Stimulated activated CD8-positive, alpha-beta memory T cell treated with anti-CD3 and anti-CD28 coated beads, Interleukin-15, amount 100 ng/mL, for 4 hours (primary cell): ENCODE measurements around the gene TEFM.
"Not testable (repeated sequence)": the region's sequence is repeated elsewhere in the genome, so short reads cannot be mapped to it uniquely, and the experiment has no call there.

Source experiments
- DNase-seq, 2 donors: peaks; one replicate each; pipeline ENCODE4 v3.0.0-alpha.2; 2020; ENCODE audit warnings: low read depth in 2 of 2

The TEFM gene

GRCh38 chr17:30921544-30922196 lies 15.6 kb upstream of the TEFM start, which contains the start of gene ADAP2:
Gene ADAP2 (plus strand): TSS chr17:30921945. CDS start chr17:30922015, 70 bp downstream.
- no peak for DNase-seq

DNA sequence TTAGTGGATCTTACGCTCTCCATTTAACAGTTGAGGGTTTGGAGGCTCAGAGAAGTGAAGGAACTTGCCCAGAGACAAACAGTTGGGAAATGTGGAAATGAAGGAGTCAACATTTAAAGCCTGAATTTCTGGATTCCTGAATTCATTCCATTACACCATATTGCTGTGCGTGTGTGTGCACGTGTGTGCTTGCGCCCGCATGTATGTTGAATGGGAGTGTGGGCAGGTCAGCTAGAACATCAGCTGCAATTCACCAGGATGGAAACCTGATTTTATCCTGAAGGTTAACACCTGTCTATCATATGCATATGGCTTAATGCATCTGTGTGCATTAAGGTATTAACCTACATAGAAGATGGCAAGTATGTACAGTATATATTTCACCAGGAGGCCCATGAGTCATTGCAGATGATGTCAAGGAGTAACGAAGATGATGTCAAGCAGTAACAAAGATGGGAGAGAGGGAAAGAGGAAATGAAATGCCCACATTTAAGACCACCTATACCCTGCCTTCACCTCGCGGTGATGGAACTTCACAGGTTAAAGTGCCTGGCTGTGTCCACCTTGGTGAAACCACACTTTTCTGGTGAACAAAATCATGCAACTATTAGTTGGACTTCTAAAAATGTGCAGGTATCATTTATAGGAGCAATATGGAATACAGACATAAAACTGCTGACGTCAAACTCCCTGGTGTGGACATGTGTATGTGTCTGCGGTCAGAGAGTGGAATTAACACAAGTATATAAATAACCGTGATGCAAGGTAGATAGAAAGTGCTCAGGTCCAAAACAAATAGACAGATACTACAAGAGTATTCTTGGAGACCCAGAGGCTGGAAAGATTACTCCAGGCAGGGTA lies 14.9 kb upstream of the TEFM start:
- no peak for DNase-seq

DNA sequence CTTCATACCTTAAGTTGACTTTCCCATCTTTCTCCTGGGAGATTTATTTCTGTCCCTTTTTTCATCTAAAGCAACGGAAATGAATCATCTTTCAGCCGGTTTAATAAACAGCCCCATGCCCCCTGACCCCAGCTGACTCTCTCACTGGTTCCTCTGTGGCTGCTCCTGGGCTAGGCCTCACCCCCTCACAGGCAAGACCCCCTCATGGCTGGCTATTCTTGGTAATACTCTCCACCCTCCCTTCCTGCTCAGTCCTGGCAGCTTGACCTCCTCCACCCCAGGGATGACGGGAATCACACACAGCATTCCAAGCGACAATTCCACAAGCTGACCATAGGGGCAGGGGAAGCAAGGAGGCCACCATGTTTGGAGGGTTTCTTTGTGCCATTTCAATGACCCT lies 14.2 kb upstream of the TEFM start:
- DNase-seq: no peak

GRCh38 chr17:30917050-30917449 lies 11.0 kb upstream of the TEFM start:
- no peak for DNase-seq

DNA sequence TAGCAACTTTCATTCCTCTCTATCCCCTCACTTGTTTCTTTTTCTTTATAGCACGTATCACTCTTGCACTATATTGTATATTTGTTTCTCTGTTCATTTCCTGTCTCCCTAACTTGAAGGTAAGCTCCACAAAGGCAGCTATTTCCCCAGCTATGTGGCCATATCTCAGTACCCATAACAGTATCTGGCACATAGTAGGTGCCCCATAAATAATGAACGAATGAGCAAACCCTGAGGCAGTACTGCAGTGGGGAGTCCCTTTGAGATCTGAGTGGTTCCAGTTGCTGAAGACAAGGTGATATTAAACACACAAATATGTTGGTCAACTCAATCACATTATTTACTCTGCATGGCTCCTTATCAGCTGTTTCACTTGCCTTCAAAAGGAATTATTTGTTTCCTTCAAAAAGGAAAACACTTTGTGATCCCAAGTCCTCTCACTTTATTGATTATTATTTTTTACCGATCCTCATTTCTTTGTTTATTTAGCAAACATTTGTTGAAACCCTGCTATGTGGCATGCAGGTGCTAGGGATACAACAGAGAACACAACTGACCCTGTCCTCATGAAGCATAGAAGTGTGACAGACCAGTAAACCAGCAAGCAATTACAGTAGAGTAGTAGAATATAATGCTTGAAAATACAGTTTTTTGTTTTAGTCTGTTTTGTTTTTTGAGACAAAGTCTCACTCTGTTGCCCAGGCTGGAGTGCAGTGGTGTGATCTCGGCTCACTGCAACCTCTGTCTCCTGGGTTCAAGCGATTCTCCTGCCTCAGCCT lies 10.0 kb upstream of the TEFM start:
- no peak for DNase-seq

- DNase-seq: no peak
These were observed 7.9 kb upstream of the TEFM start for GRCh38 chr17:30913955-30914354.

GRCh38 chr17:30910151-30910550 lies 4.1 kb upstream of the TEFM start:
- DNase-seq: not testable (repeated sequence)

DNA sequence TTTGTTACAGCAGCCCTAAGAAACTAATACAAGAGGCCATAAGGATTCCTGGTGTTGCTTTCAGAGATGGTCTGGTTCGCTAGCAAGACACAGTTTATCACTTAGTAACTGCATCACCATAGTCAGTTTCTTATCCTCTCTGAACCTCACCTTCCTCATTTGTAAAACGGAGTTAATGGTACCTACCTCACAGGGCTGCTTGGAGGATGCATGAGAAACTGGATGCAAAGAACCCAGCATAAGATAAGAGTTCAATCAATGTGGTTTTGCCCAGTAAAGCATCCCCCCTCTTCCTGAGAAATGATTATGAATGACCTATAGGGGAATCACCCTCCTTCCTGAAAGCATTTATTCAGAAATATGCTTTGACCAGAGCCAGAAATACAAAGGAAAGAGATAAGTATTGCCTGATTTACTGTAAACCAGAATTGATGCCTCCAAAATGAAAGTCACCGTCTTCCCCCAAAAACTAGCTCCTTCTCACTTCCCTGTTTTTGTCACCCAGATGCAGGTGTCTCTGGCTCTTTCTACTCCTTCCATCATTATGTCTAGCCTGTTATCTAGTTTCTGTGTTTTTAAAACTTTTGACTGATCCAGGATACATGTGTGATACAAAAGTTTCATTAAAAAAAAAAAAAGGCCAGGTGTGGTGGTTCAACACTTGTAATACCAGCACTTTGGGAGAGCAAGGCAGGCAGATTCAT lies 2.8 kb upstream of the TEFM start:
- no peak for DNase-seq

DNA sequence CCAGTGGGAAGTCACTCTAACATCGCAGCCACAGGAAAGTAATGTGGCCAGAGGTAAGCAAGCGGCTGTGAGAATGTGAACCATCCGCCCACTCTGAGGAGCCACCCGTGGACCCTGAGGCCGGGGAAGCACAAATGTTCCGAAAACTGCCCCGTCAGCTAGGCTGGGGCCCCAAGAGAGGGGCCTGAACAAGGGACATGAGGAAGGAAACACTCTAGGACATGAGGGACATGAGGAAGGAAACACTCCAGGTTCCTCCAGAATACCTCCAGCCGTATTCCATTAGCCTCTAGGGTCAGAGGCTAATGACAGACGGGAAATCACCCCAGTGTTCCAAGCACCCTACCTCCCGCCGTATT lies 317 bp downstream of the TEFM start:
- DNase-seq: no peak

DNA sequence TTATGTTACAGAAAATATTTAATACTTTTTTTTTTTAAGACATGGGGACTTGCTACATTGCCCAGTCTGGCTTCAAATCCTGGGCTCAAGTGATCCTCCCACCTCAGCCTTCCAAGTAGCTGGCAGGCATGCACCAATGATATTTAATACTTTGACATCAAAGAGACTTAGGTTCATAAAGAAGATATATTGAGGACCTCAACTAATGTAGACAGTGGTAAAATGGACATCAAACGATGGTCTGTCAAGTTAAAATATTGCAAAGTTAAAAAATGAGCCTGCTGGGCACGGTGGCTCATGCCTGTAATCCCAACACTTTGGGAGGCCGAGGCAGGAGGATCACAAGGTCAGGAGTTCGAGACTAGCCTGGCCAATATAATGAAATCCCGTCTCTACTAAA lies 8.7 kb downstream of the TEFM start:
- DNase-seq: no peak

GRCh38 chr17:30894236-30894635 lies 11.8 kb downstream of the TEFM start:
- DNase-seq: no peak

DNA sequence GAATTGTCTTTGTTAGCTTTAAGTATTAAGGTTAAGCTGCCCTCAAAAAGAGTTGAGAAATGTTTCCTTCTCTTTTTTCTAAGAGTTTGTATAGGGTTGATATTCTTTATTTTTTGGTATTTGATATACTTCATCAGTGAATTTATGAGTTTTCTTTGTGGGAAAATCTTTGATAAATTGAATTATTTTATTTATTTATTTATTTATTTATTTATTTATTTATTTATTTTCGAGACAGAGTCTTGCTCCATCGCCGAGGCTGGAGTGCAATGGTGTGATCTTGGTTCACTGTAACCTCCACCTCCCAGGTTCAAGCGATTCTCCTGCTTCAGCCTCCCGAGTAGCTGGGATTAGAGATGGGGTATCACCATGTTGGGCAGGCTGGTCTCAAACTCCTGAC lies 19.9 kb downstream of the TEFM start:
- DNase-seq: no peak

GRCh38 chr17:30869005-30869404 lies 37.0 kb downstream of the TEFM start:
- DNase-seq: no peak

DNA sequence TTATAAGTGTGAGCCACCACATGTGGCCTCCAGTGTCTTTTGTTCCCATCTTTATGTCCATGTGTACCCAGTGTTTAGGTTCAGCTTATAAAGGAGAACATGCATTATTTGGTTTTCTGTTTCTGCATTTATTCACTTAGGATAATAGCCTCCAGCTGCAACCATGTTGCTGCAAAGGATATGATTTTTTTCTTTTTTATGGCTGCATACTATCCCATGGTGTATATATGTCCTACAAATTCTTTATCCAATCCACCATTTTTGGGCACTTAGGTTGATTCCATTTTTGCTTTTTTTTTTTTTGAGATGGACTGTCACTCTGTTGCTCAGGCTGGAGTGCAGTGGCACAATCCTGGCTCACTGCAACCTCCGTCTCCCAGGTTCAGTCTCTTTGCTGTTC lies 41.4 kb downstream of the TEFM start:
- no peak for DNase-seq

- DNase-seq: no peak
These were observed 47.3 kb downstream of the TEFM start for GRCh38 chr17:30858556-30859250.

GRCh38 chr17:30854146-30854545 lies 51.9 kb downstream of the TEFM start:
- no peak for DNase-seq
